GM12878 (cell line): Measurements from ENCODE around the gene SF3A1. TPM values are rescaled to one million over a fixed set of nuclear protein-coding genes. Genes with fewer than 3 reads are reported as not detected.

Experiments used
- CBX3 ChIP-seq: fragments of 200-600 bp; sonication (generic); IDR thresholded peaks from 2 replicates; pipeline ENCODE4 v1.6.1; 2016; ENCODE audit warnings: low read depth, borderline replicate concordance
- HDAC2 ChIP-seq: fragments of 200-600 bp; sonication (generic); IDR thresholded peaks from 2 replicates; pipeline ENCODE4 v1.6.1; 2017
- IRF4 ChIP-seq: IDR thresholded peaks from 2 replicates; pipeline ENCODE4 v1.6.1; 2011; ENCODE audit warnings: low read depth, low read length
- SMARCA5 ChIP-seq: fragments of 450-650 bp; IDR thresholded peaks from 2 replicates; pipeline ENCODE4 v1.6.1; 2017; ENCODE audit warnings: mild to moderate bottlenecking
- SUPT20H ChIP-seq: IDR thresholded peaks from 2 replicates; pipeline ENCODE4 v1.6.1; 2011; ENCODE audit warnings: low read depth, mild to moderate bottlenecking, low read length, moderate library complexity, borderline replicate concordance; ENCODE audit not compliant: control insufficient read depth
- YBX1 ChIP-seq: fragments of 450-650 bp; IDR thresholded peaks from 2 replicates; pipeline ENCODE4 v1.6.1; 2016; ENCODE audit warnings: antibody characterized with exemption
- YY1 ChIP-seq: IDR thresholded peaks from 2 replicates; pipeline ENCODE4 v1.6.1; 2011; ENCODE audit warnings: low read depth, mild to moderate bottlenecking, low read length
- polyA plus RNA-seq, 11 experiments: library from polyadenylated mRNA; depleted of rRNA in 4 of 11; unstranded in 6 of 11; stranded (reverse) in 5 of 11; fragments of >200 nt; fragmentation: Nextera tagmentation in 4 of 11; fragmentation: Illumina TruSeq in 1 of 11; extraction: Ambion mirVana in 4 of 11; extraction: Trizol in 1 of 11; gene quantifications; 1 replicate in 1 of 11; 2 replicates in 10 of 11; pipeline versions ENCODE4 v1.2.1 to v1.2.3, GENCODE V29; 2011 to 2016; ENCODE audit warnings: inconsistent platforms in 2 of 11, missing spikeins in 2 of 11, low read depth in 1 of 11
- total RNA-seq, 4 experiments: library from RNA; depleted of rRNA in 3 of 4; stranded (reverse); fragments of >200 nt in 3 of 4; fragmentation: Illumina TruSeq in 1 of 4; extraction: Trizol in 1 of 4; gene quantifications; 2 replicates each; pipeline versions ENCODE4 v1.2.1 to v1.2.3, GENCODE V29; 2013 to 2021
- TF ChIP-seq, protein P1 (sequence below): fragments of 450-650 bp; IDR thresholded peaks from 2 replicates; pipeline ENCODE4 v1.6.1; 2017; ENCODE audit warnings: mild to moderate bottlenecking
- TF ChIP-seq, protein P2 (sequence below): fragments of 450-650 bp; formaldehyde crosslinking; IDR thresholded peaks from 2 replicates; pipeline ENCODE4 v1.5.0; 2022; ENCODE audit warnings: mild to moderate bottlenecking, missing genetic modification characterization
- TF ChIP-seq, protein P3 (sequence below): fragments of 450-650 bp; IDR thresholded peaks from 2 replicates; pipeline ENCODE4 v1.6.1; 2017; ENCODE audit warnings: borderline replicate concordance
- TF ChIP-seq, protein P4 (sequence below): fragments of 450-650 bp; IDR thresholded peaks from 2 replicates; pipeline ENCODE4 v1.6.1; 2016; ENCODE audit warnings: mild to moderate bottlenecking
- TF ChIP-seq, protein P5 (sequence below): fragments of 450-650 bp; IDR thresholded peaks from 2 replicates; pipeline ENCODE4 v1.6.1; 2016; ENCODE audit warnings: mild to moderate bottlenecking, moderate library complexity, borderline replicate concordance
- TF ChIP-seq, protein P6 (sequence below), 3 experiments: IDR thresholded peaks in 2 of 3; conservative IDR thresholded peaks in 1 of 3; 2 replicates each; pipeline ENCODE4 v1.5.1; 2011; ENCODE audit warnings: low read depth in 3 of 3, low read length in 3 of 3, mild to moderate bottlenecking in 3 of 3, control low read depth in 2 of 3, moderate library complexity in 2 of 3, inconsistent platforms in 1 of 3, mixed read lengths in 1 of 3; ENCODE audit not compliant: control insufficient read depth in 2 of 3, insufficient read depth in 1 of 3; ENCODE audit errors: extremely low read depth in 1 of 3

Gene SF3A1
- total and polyA plus RNA-seq, 10 of the 15 experiments (the other 5 are each of a cell fraction or from before 2014, with no cell fraction given) = 10.4 to 239 (median 46.0) TPM

DNA sequence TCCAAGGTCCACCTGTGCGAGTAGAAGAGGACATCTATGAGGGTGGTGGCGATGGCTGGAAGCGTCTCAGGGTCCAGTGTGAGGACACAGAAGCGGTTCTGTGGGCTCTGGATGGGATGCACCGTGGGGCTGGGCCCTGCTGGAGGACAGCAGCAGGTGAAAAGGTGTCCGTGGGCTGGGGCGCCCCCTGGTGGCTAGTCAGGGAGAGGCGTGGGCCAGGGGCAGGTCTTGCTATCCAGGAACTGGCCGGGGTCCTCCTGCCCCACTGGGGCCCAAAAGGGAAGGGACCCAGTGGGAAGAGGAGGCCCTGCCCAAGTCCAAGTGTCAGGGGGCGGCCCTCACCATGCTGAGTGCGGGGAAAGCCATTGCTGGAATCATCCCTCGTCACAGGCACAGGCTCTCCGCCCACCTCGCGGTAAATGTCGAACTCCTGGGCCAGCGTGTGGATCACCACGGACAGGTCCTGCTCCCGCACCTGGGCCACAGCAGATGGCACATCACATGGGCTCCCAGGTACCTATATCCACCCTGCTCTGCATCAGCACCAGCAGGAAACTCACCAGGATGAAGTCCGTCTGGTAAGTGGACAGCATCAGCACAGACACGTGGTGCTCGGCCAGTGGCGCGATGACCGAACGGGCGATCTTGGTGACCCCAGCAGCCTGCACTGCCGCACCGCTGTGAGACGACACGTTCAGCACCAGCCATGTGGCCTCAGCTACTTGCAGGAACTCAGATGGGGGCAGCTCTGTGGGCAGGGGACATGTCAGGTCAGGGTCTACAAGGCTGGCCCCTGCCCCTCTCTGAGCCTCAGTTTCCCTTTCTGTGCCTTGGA lies 69.7 kb downstream of the SF3A1 start (continued):
- TF ChIP-seq, protein P1, sequence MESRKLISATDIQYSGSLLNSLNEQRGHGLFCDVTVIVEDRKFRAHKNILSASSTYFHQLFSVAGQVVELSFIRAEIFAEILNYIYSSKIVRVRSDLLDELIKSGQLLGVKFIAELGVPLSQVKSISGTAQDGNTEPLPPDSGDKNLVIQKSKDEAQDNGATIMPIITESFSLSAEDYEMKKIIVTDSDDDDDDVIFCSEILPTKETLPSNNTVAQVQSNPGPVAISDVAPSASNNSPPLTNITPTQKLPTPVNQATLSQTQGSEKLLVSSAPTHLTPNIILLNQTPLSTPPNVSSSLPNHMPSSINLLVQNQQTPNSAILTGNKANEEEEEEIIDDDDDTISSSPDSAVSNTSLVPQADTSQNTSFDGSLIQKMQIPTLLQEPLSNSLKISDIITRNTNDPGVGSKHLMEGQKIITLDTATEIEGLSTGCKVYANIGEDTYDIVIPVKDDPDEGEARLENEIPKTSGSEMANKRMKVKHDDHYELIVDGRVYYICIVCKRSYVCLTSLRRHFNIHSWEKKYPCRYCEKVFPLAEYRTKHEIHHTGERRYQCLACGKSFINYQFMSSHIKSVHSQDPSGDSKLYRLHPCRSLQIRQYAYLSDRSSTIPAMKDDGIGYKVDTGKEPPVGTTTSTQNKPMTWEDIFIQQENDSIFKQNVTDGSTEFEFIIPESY = 0 out of 2 replicates have a peak, but pooled peaks have one; percentile 23
- TF ChIP-seq IRF4 = no peak
- TF ChIP-seq YBX1 = no peak
- no peak for TF ChIP-seq SUPT20H
- TF ChIP-seq, protein P2, sequence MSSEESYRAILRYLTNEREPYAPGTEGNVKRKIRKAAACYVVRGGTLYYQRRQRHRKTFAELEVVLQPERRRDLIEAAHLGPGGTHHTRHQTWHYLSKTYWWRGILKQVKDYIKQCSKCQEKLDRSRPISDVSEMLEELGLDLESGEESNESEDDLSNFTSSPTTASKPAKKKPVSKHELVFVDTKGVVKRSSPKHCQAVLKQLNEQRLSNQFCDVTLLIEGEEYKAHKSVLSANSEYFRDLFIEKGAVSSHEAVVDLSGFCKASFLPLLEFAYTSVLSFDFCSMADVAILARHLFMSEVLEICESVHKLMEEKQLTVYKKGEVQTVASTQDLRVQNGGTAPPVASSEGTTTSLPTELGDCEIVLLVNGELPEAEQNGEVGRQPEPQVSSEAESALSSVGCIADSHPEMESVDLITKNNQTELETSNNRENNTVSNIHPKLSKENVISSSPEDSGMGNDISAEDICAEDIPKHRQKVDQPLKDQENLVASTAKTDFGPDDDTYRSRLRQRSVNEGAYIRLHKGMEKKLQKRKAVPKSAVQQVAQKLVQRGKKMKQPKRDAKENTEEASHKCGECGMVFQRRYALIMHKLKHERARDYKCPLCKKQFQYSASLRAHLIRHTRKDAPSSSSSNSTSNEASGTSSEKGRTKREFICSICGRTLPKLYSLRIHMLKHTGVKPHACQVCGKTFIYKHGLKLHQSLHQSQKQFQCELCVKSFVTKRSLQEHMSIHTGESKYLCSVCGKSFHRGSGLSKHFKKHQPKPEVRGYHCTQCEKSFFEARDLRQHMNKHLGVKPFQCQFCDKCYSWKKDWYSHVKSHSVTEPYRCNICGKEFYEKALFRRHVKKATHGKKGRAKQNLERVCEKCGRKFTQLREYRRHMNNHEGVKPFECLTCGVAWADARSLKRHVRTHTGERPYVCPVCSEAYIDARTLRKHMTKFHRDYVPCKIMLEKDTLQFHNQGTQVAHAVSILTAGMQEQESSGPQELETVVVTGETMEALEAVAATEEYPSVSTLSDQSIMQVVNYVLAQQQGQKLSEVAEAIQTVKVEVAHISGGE (CRISPR knock-in tag) = no peak
- TF ChIP-seq, protein P3, sequence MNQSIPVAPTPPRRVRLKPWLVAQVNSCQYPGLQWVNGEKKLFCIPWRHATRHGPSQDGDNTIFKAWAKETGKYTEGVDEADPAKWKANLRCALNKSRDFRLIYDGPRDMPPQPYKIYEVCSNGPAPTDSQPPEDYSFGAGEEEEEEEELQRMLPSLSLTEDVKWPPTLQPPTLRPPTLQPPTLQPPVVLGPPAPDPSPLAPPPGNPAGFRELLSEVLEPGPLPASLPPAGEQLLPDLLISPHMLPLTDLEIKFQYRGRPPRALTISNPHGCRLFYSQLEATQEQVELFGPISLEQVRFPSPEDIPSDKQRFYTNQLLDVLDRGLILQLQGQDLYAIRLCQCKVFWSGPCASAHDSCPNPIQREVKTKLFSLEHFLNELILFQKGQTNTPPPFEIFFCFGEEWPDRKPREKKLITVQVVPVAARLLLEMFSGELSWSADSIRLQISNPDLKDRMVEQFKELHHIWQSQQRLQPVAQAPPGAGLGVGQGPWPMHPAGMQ = no peak
- peak; percentile 38; the same call in 1 of the 2 replicates for TF ChIP-seq YY1
- TF ChIP-seq, protein P4, sequence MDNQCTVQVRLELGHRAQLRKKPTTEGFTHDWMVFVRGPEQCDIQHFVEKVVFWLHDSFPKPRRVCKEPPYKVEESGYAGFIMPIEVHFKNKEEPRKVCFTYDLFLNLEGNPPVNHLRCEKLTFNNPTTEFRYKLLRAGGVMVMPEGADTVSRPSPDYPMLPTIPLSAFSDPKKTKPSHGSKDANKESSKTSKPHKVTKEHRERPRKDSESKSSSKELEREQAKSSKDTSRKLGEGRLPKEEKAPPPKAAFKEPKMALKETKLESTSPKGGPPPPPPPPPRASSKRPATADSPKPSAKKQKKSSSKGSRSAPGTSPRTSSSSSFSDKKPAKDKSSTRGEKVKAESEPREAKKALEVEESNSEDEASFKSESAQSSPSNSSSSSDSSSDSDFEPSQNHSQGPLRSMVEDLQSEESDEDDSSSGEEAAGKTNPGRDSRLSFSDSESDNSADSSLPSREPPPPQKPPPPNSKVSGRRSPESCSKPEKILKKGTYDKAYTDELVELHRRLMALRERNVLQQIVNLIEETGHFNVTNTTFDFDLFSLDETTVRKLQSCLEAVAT = 0 out of 2 replicates have a peak, but pooled peaks have one; percentile 22
- no peak for TF ChIP-seq CBX3
- TF ChIP-seq SMARCA5 = 0 out of 2 replicates have a peak, but pooled peaks have one; percentile 30
- TF ChIP-seq, protein P5, sequence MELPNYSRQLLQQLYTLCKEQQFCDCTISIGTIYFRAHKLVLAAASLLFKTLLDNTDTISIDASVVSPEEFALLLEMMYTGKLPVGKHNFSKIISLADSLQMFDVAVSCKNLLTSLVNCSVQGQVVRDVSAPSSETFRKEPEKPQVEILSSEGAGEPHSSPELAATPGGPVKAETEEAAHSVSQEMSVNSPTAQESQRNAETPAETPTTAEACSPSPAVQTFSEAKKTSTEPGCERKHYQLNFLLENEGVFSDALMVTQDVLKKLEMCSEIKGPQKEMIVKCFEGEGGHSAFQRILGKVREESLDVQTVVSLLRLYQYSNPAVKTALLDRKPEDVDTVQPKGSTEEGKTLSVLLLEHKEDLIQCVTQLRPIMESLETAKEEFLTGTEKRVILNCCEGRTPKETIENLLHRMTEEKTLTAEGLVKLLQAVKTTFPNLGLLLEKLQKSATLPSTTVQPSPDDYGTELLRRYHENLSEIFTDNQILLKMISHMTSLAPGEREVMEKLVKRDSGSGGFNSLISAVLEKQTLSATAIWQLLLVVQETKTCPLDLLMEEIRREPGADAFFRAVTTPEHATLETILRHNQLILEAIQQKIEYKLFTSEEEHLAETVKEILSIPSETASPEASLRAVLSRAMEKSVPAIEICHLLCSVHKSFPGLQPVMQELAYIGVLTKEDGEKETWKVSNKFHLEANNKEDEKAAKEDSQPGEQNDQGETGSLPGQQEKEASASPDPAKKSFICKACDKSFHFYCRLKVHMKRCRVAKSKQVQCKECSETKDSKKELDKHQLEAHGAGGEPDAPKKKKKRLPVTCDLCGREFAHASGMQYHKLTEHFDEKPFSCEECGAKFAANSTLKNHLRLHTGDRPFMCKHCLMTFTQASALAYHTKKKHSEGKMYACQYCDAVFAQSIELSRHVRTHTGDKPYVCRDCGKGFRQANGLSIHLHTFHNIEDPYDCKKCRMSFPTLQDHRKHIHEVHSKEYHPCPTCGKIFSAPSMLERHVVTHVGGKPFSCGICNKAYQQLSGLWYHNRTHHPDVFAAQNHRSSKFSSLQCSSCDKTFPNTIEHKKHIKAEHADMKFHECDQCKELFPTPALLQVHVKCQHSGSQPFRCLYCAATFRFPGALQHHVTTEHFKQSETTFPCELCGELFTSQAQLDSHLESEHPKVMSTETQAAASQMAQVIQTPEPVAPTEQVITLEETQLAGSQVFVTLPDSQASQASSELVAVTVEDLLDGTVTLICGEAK = no peak
- no peak for TF ChIP-seq HDAC2
- TF ChIP-seq, protein P6, sequence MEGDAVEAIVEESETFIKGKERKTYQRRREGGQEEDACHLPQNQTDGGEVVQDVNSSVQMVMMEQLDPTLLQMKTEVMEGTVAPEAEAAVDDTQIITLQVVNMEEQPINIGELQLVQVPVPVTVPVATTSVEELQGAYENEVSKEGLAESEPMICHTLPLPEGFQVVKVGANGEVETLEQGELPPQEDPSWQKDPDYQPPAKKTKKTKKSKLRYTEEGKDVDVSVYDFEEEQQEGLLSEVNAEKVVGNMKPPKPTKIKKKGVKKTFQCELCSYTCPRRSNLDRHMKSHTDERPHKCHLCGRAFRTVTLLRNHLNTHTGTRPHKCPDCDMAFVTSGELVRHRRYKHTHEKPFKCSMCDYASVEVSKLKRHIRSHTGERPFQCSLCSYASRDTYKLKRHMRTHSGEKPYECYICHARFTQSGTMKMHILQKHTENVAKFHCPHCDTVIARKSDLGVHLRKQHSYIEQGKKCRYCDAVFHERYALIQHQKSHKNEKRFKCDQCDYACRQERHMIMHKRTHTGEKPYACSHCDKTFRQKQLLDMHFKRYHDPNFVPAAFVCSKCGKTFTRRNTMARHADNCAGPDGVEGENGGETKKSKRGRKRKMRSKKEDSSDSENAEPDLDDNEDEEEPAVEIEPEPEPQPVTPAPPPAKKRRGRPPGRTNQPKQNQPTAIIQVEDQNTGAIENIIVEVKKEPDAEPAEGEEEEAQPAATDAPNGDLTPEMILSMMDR (IDR thresholded peaks at IDR 0.05 in 2 of 3, conservative IDR thresholded peaks at IDR 0.05 in 1 of 3; ENCODE audit: control insufficient read depth in 2 of 3, extremely low read depth in 1 of 3, insufficient read depth in 1 of 3, low read depth in 3 of 3, low read length in 3 of 3) = peak; percentile 84 to 98 (median 89)
